Activated naive CD4-positive, alpha-beta T cell treated with anti-CD3 and anti-CD28 coated beads for 36 hours (primary cell): ENCODE data around the gene SIRT3. TPM values are rescaled to one million over a fixed set of nuclear protein-coding genes. Genes with fewer than 3 reads are reported as not detected.
A peak's percentile ranks its signal among the peaks of the same experiment; 100 is the strongest.

ENCODE experiments used
- CTCF ChIA-PET: fragments of 350-600 bp; sonication (Branson Sonifier 250); formaldehyde crosslinking; loops from one replicate; lab custom pipeline; 2021; ENCODE audit warnings: antibody characterized with exemption; lab: Charles Lee
- DNase-seq: peaks from one replicate; pipeline ENCODE4 v3.0.0-alpha.2; 2020
- H3K27ac Mint-ChIP-seq: one replicate; pipeline ENCODE4 v1.8.0; 2021; ENCODE audit warnings: mild to moderate bottlenecking, mixed read lengths
- H3K27me3 Mint-ChIP-seq: one replicate; pipeline ENCODE4 v1.8.0; 2021; ENCODE audit warnings: low read depth, mixed read lengths
- H3K36me3 Mint-ChIP-seq: one replicate; pipeline ENCODE4 v1.8.0; 2021; ENCODE audit warnings: low read depth, mixed read lengths
- H3K4me1 Mint-ChIP-seq: one replicate; pipeline ENCODE4 v1.8.0; 2021; ENCODE audit warnings: low read depth, mixed read lengths
- H3K4me3 Mint-ChIP-seq: one replicate; pipeline ENCODE4 v1.8.0; 2021; ENCODE audit warnings: mild to moderate bottlenecking, moderate library complexity, mixed read lengths
- H3K9me3 Mint-ChIP-seq: one replicate; pipeline ENCODE4 v1.8.0; 2021; ENCODE audit warnings: mixed read lengths
- intact Hi-C: fragments of 100-400 bp; cut with micrococcal nuclease; formaldehyde crosslinking; loops from one replicate; pipeline ENCODE4 v1.15.1; 2023
- total RNA-seq, 2 experiments: library from RNA; stranded (reverse); gene quantifications; one replicate each; pipeline ENCODE4 v1.2.3, GENCODE V29; 2021

SIRT3 gene
- total RNA-seq, 2 experiments from 2014 or later: 16.1 to 20.1 TPM

- Mint-ChIP-seq H3K27me3 (no peaks in the 10 kb centered on the region), H3K4me1 (peaks cover 51% of the 10 kb centered on the region), H3K4me3 (peak overlapping the region; percentile 96), H3K9me3 (no peaks in the 10 kb centered on the region), H3K27ac (peak overlapping the region; percentile 98), H3K36me3 (peaks cover 36% of the 10 kb centered on the region)
- CTCF ChIA-PET: no interaction called here
- DNase-seq: no peak
- intact Hi-C loops: loop anchor here (5.0 to 10.0 kb wide), 3 partner anchors 78 to 588 kb away; partner anchors contain the start of genes PGGHG and SLC25A22
Measured at GRCh38 chr11:209275-210121, 26.6 kb downstream of the SIRT3 start.

- Mint-ChIP-seq H3K9me3 (no peaks in the 10 kb centered on the region), H3K4me3 (peak overlapping the region; percentile 96), H3K4me1 (peaks cover 55% of the 10 kb centered on the region), H3K27ac (peak overlapping the region; percentile 98), H3K27me3 (no peaks in the 10 kb centered on the region), H3K36me3 (peaks cover 39% of the 10 kb centered on the region)
- CTCF ChIA-PET: no interaction called here
- no peak for DNase-seq
- intact Hi-C loops: loop anchor here (5.0 to 10.0 kb wide), 3 partner anchors 78 to 588 kb away; partner anchors contain the start of genes PGGHG and SLC25A22
Measured at GRCh38 chr11:208917-209260, 27.3 kb downstream of the SIRT3 start.

GRCh38 chr11:208181-208916 lies 27.8 kb downstream of the SIRT3 start:
- H3K36me3 Mint-ChIP-seq: peaks cover 39% of the 10 kb centered on the region
- H3K27ac Mint-ChIP-seq: peak overlapping the region; percentile 98
- H3K4me3 Mint-ChIP-seq: peak overlapping the region; percentile 96
- no peaks in the 10 kb centered on the region for H3K9me3 Mint-ChIP-seq
- DNase-seq: peak; percentile 84
- H3K27me3 Mint-ChIP-seq: no peaks in the 10 kb centered on the region
- intact Hi-C loops: loop anchor here (5.0 to 10.0 kb wide), 3 partner anchors 79 to 589 kb away; partner anchors contain the start of genes PGGHG and SLC25A22
- peaks cover 61% of the 10 kb centered on the region for H3K4me1 Mint-ChIP-seq
- CTCF ChIA-PET: interaction anchor here (0.9 to 1.6 kb wide), 3 partner anchors 8 to 241 kb away, joined by 3 to 5 read pairs (median 3); no protein-coding TSS in a partner anchor

GRCh38 chr11:207863-208180 lies 28.3 kb downstream of the SIRT3 start:
- no peaks in the 10 kb centered on the region for H3K9me3 Mint-ChIP-seq
- H3K36me3 Mint-ChIP-seq: peaks cover 36% of the 10 kb centered on the region
- H3K4me1 Mint-ChIP-seq: peaks cover 64% of the 10 kb centered on the region
- H3K27ac Mint-ChIP-seq: peak overlapping the region; percentile 98
- CTCF ChIA-PET: interaction anchor here (0.7 to 2.3 kb wide), 8 partner anchors 9 to 241 kb away, joined by 3 to 10 read pairs (median 6); partner anchors contain the start of genes PSMD13 and SIRT3
- no peaks in the 10 kb centered on the region for H3K27me3 Mint-ChIP-seq
- DNase-seq: no peak
- intact Hi-C loops: loop anchor here (1.0 to 10.0 kb wide), 11 partner anchors 28 to 589 kb away; partner anchors contain the start of genes PGGHG, PSMD13, SIGIRR and SIRT3
- peak overlapping the region; percentile 96 for H3K4me3 Mint-ChIP-seq

- peak; percentile 98 for DNase-seq
- peaks cover 35% of the 10 kb centered on the region for H3K36me3 Mint-ChIP-seq
- H3K27me3 Mint-ChIP-seq: no peaks in the 10 kb centered on the region
- H3K4me1 Mint-ChIP-seq: peaks cover 69% of the 10 kb centered on the region
- CTCF ChIA-PET: interaction anchor here (0.7 to 2.3 kb wide), 7 partner anchors 9 to 242 kb away, joined by 3 to 10 read pairs (median 6); partner anchors contain the start of genes PSMD13 and SIRT3
- no peaks in the 10 kb centered on the region for H3K9me3 Mint-ChIP-seq
- peak within 1 kb of the TSS; percentile 96 for H3K4me3 Mint-ChIP-seq
- H3K27ac Mint-ChIP-seq: peak within 1 kb of the TSS; percentile 98
- intact Hi-C loops: loop anchor here (1.0 to 10.0 kb wide), 11 partner anchors 29 to 590 kb away; partner anchors contain the start of genes PGGHG, PSMD13, SIGIRR and SIRT3
Measured at GRCh38 chr11:207208-207862, 28.8 kb downstream of the SIRT3 start, which contains the start of the genes BET1L and RIC8A. Gene BET1L, minus strand, starts transcription at chr11:207399. Its CDS starts 78 bp downstream, at chr11:207321. Gene RIC8A, plus strand, starts transcription at chr11:207708. Its CDS starts 1,147 bp downstream, at chr11:208855.

GRCh38 chr11:206526-207207 lies 29.5 kb downstream of the SIRT3 start:
- no peaks in the 10 kb centered on the region for H3K9me3 Mint-ChIP-seq
- H3K36me3 Mint-ChIP-seq: peaks cover 30% of the 10 kb centered on the region
- CTCF ChIA-PET: interaction anchor here (0.7 to 2.3 kb wide), 5 partner anchors 10 to 149 kb away, joined by 3 to 10 read pairs (median 6); no protein-coding TSS in a partner anchor
- peak overlapping the region; percentile 96 for H3K4me3 Mint-ChIP-seq
- H3K4me1 Mint-ChIP-seq: peaks cover 72% of the 10 kb centered on the region
- no peaks in the 10 kb centered on the region for H3K27me3 Mint-ChIP-seq
- intact Hi-C loops: loop anchor here (1.0 to 10.0 kb wide), 11 partner anchors 30 to 591 kb away; partner anchors contain the start of genes PGGHG, PSMD13, SIGIRR and SIRT3
- DNase-seq: peak; percentile 43
- peak overlapping the region; percentile 97 for H3K27ac Mint-ChIP-seq

GRCh38 chr11:206002-206384 lies 30.1 kb downstream of the SIRT3 start:
- intact Hi-C loops: loop anchor here (2.0 to 10.0 kb wide), 4 partner anchors 81 to 591 kb away; partner anchors contain the start of genes PGGHG, SIGIRR and SLC25A22
- CTCF ChIA-PET: interaction anchor here (2.3 kb wide), 1 partner anchor 45 kb away, joined by 10 read pairs; no protein-coding TSS in a partner anchor
- no peak for DNase-seq
- no peaks in the 10 kb centered on the region for H3K27me3 Mint-ChIP-seq
- no peaks in the 10 kb centered on the region for H3K9me3 Mint-ChIP-seq
- H3K27ac Mint-ChIP-seq: peak overlapping the region; percentile 97
- peaks cover 29% of the 10 kb centered on the region for H3K36me3 Mint-ChIP-seq
- peaks cover 74% of the 10 kb centered on the region for H3K4me1 Mint-ChIP-seq
- H3K4me3 Mint-ChIP-seq: peak overlapping the region; percentile 96

GRCh38 chr11:205221-206001 lies 30.7 kb downstream of the SIRT3 start:
- Mint-ChIP-seq H3K27ac (no peak overlapping the region), H3K9me3 (no peaks in the 10 kb centered on the region), H3K4me3 (peak overlapping the region; percentile 96), H3K4me1 (peaks cover 72% of the 10 kb centered on the region), H3K36me3 (peaks cover 30% of the 10 kb centered on the region), H3K27me3 (no peaks in the 10 kb centered on the region)
- intact Hi-C loops: loop anchor here (2.0 to 10.0 kb wide), 4 partner anchors 82 to 592 kb away; partner anchors contain the start of genes PGGHG, SIGIRR and SLC25A22
- CTCF ChIA-PET: interaction anchor here (0.6 to 2.3 kb wide), 3 partner anchors 14 to 99 kb away, joined by 3 to 10 read pairs (median 6); no protein-coding TSS in a partner anchor
- no peak for DNase-seq

- no peaks in the 10 kb centered on the region for H3K27me3 Mint-ChIP-seq
- CTCF ChIA-PET: interaction anchor here (0.6 to 0.9 kb wide), 2 partner anchors 13 to 100 kb away, joined by 3 to 6 read pairs; no protein-coding TSS in a partner anchor
- no peak overlapping the region for H3K4me3 Mint-ChIP-seq
- H3K27ac Mint-ChIP-seq: peak overlapping the region; percentile 66
- intact Hi-C loops: loop anchor here (5.0 to 10.0 kb wide), 3 partner anchors 83 to 593 kb away; partner anchors contain the start of genes PGGHG and SLC25A22
- H3K4me1 Mint-ChIP-seq: peaks cover 65% of the 10 kb centered on the region
- peaks cover 24% of the 10 kb centered on the region for H3K36me3 Mint-ChIP-seq
- no peaks in the 10 kb centered on the region for H3K9me3 Mint-ChIP-seq
- DNase-seq: no peak
Measured at GRCh38 chr11:204587-205109, 31.5 kb downstream of the SIRT3 start.
